Breast epithelium (tissue), 4 donors: ENCODE measurements around the gene GPER1. TPM values are rescaled to one million over a fixed set of nuclear protein-coding genes. Genes with fewer than 3 reads are reported as not detected.
"Not testable (repeated sequence)": the region's sequence is repeated elsewhere in the genome, so short reads cannot be mapped to it uniquely, and the experiment has no call there.

ENCODE experiments used
- DNase-seq, 2 donors: peaks; one replicate each; pipeline ENCODE4 v3.0.0-alpha.2; 2019; ENCODE audit warnings: low spot score in 2 of 2
- H3K27ac ChIP-seq, 2 donors: fragments of 200-600 bp; sonication (generic) in 1 of 2; one replicate each; pipeline ENCODE4 v1.5.1; 2016 to 2019; ENCODE audit warnings: mild to moderate bottlenecking in 1 of 2
- H3K27me3 ChIP-seq, 2 donors: fragments of 200-600 bp; sonication (generic) in 1 of 2; one replicate each; pipeline versions ENCODE4 v1.5.1 to v1.6.0; 2017 to 2019; ENCODE audit warnings: control low read depth in 1 of 2, mild to moderate bottlenecking in 1 of 2
- H3K36me3 ChIP-seq: fragments of 200-600 bp; one replicate; pipeline ENCODE4 v1.5.1; 2019
- H3K4me1 ChIP-seq, 2 donors: fragments of 200-600 bp; sonication (generic); one replicate each; pipeline ENCODE4 v1.5.1; 2016 to 2019; ENCODE audit warnings: control low read depth in 1 of 2
- H3K4me3 ChIP-seq, 3 donors: fragments of 200-600 bp; sonication (generic); 1 replicate in 2 of 3; 2 replicates in 1 of 3; pipeline ENCODE4 v1.5.1; 2016 to 2019; ENCODE audit warnings: mild to moderate bottlenecking in 3 of 3, moderate library complexity in 2 of 3
- H3K9me3 ChIP-seq, 2 donors: fragments of 200-600 bp; sonication (generic) in 1 of 2; one replicate each; pipeline ENCODE4 v1.5.1; 2016 to 2019; ENCODE audit warnings: control low read depth in 1 of 2
- CTCF ChIP-seq, 3 donors: fragments of 450-650 bp; IDR thresholded peaks; one replicate each; pipeline ENCODE4 v1.5.1; 2016 to 2017; ENCODE audit warnings: antibody characterized with exemption in 3 of 3, mild to moderate bottlenecking in 3 of 3, moderate library complexity in 3 of 3
- POLR2A ChIP-seq: fragments of 450-650 bp; IDR thresholded peaks from one replicate; pipeline ENCODE4 v1.6.1; 2016; ENCODE audit warnings: antibody characterized with exemption, mild to moderate bottlenecking, moderate library complexity
- POLR2AphosphoS5 ChIP-seq, 3 donors: sonication (generic); formaldehyde crosslinking; IDR thresholded peaks; one replicate each; pipeline ENCODE4 v1.6.1; 2017; ENCODE audit warnings: antibody characterized with exemption in 3 of 3
- intact Hi-C: fragments of 100-400 bp; cut with DNase I; formaldehyde crosslinking; loops from one replicate; pipeline ENCODE4 v1.15.1; 2023; ENCODE audit warnings: low total_unique reads
- total RNA-seq, 3 donors: library from RNA; depleted of rRNA; stranded (reverse); fragments of >200 nt; gene quantifications; one replicate each; pipeline ENCODE4 v1.1.0, GENCODE V29; 2016

The GPER1 gene
- total RNA-seq, 3 donors from 2014 or later: 2.6 to 3.3 (median 3.2) TPM

GRCh38 chr7:1137517-1138167, 49.7 kb downstream of the GPER1 start:
- DNase-seq: peak in 1 of 2 donors; percentile 40
- Histone ChIP-seq H3K4me1 (peaks cover 0 to 5% of the 10 kb centered on the region in 2 donors), H3K4me3 (peak overlapping the region; percentile 74 to 99 (median 87)), H3K27ac (peak overlapping the region; percentile 87 to 96), H3K9me3 (no peaks in the 10 kb centered on the region), H3K27me3 (no peaks in the 10 kb centered on the region), H3K36me3 (no peaks in the 10 kb centered on the region)
- no peak for TF ChIP-seq POLR2A
- TF ChIP-seq CTCF (IDR thresholded peaks at IDR 0.05): no peak
- TF ChIP-seq POLR2AphosphoS5 (IDR thresholded peaks at IDR 0.05): no peak
- intact Hi-C loops: no loop called here

- no peaks in the 10 kb centered on the region for H3K9me3 ChIP-seq
- H3K4me3 ChIP-seq: no peak overlapping the region
- no peaks in the 10 kb centered on the region for H3K36me3 ChIP-seq
- TF ChIP-seq POLR2AphosphoS5 (IDR thresholded peaks at IDR 0.05): no peak
- no peak for TF ChIP-seq POLR2A
- no peak for TF ChIP-seq CTCF (IDR thresholded peaks at IDR 0.05)
- no peak overlapping the region for H3K27ac ChIP-seq
- intact Hi-C loops: no loop called here
- H3K4me1 ChIP-seq: peaks cover 0 to 5% of the 10 kb centered on the region in 2 donors
- no peaks in the 10 kb centered on the region for H3K27me3 ChIP-seq
- DNase-seq: peak in 1 of 2 donors; percentile 24
Observed at GRCh38 chr7:1140476-1141104, 52.7 kb downstream of the GPER1 start.

- Histone ChIP-seq H3K27me3 (no peaks in the 10 kb centered on the region), H3K27ac (peak overlapping the region in 1 of 2 donors; percentile 44), H3K4me1 (peaks cover 0 to 5% of the 10 kb centered on the region in 2 donors), H3K4me3 (no peak overlapping the region), H3K9me3 (no peaks in the 10 kb centered on the region), H3K36me3 (no peaks in the 10 kb centered on the region)
- intact Hi-C loops: no loop called here
- TF ChIP-seq POLR2AphosphoS5 (IDR thresholded peaks at IDR 0.05) (no peak), POLR2A (no peak), CTCF (IDR thresholded peaks at IDR 0.05) (no peak)
- DNase-seq: no peak
Observed at GRCh38 chr7:1141651-1142050, 53.7 kb downstream of the GPER1 start.

GRCh38 chr7:1142051-1142635, 54.2 kb downstream of the GPER1 start:
- Histone ChIP-seq H3K27ac (peak overlapping the region in 1 of 2 donors; percentile 44), H3K36me3 (no peaks in the 10 kb centered on the region), H3K27me3 (no peaks in the 10 kb centered on the region), H3K4me3 (peak overlapping the region in 1 of 3 donors; percentile 19), H3K4me1 (peaks cover 0 to 4% of the 10 kb centered on the region in 2 donors), H3K9me3 (no peaks in the 10 kb centered on the region)
- intact Hi-C loops: no loop called here
- TF ChIP-seq POLR2A: no peak
- no peak for TF ChIP-seq POLR2AphosphoS5 (IDR thresholded peaks at IDR 0.05)
- TF ChIP-seq CTCF (IDR thresholded peaks at IDR 0.05): no peak
- peak in 1 of 2 donors; percentile 33 for DNase-seq

GRCh38 chr7:1143031-1143430, 55.1 kb downstream of the GPER1 start:
- intact Hi-C loops, H3K27me3 ChIP-seq, H3K9me3 ChIP-seq, H3K27ac ChIP-seq, H3K36me3 ChIP-seq, H3K4me3 ChIP-seq, H3K4me1 ChIP-seq: not testable (repeated sequence)
- peak in 1 of 2 donors; percentile 10 for DNase-seq

Other genes with a start within 250 kb of the GPER1 start
- 10 to 100 TPM; 23.7 to 33.4 (median 29.5) TPM for gene GET4, start 211.6 kb upstream of the GPER1 start, total RNA-seq
- gene ADAP1, start 133.4 kb upstream of the GPER1 start, total RNA-seq: 10 to 100 TPM in 2 of 3 donors, 1 to 10 TPM in 1; 7.5 to 15.5 (median 14.0) TPM
- gene COX19, start 112.6 kb upstream of the GPER1 start, total RNA-seq: 10 to 100 TPM in 1 of 3 donors, 1 to 10 TPM in 2; 8.5 to 17.3 (median 8.8) TPM
- gene CYP2W1, start 104.9 kb upstream of the GPER1 start, total RNA-seq: not detected
- 10 to 100 TPM; 24.1 to 56.8 (median 43.6) TPM for gene GPR146, start 43.6 kb upstream of the GPER1 start, total RNA-seq
- gene ZFAND2A, start 72.1 kb downstream of the GPER1 start, total RNA-seq: 10 to 100 TPM; 31.9 to 41.6 (median 34.1) TPM
- not detected for gene UNCX, start 144.8 kb downstream of the GPER1 start, total RNA-seq